Measurements from ENCODE around the gene ATP5PF.
"Not testable (repeated sequence)": the region's sequence is repeated elsewhere in the genome, so short reads cannot be mapped to it uniquely, and the experiment has no call there.

Gene ATP5PF

DNA sequence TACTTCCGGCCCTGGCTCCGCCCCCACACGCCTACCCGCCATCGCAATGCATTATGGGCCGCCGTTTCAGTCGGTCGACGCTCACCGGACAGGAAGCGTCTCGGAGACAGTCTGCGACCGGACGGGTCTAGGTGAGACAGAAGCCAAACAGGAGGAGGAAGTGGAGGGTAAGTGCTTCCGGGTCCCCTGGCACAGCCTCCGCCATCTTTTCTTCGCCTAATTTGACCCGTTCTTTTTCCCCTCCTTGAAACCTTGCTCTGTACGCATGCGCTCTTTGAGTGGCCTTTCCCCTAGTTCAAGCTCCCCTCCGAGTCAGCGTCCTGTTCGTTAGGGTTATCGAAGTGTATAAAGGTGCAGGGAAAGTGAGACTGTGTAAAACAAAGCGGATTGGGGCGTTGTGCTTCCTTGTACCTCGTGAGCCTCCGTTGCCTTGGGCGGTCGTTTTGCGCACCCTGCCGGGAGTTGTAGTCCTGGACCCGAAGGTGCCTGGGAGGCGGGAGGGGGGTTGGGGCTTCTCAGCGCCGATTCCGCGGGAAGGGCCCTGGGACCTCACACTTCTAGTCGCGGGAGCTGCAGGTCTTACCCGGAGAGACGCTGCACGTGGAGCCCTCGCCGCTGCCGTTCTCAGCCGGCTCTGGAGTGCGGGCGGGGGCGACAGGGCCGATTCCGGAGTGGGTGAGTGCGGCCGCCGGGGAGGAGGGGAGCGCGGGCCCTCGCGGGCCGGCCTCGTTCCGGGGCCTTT lies at the start of gene ATP5PF, which contains the start of gene GABPA:
TSS of gene ATP5PF (minus strand) at position 1 of the 742 bp plus-strand sequence. CDS start 5,110 bp downstream, outside the sequence.
TSS of gene GABPA (plus strand) at position 69 of the 742 bp plus-strand sequence. CDS start 6,627 bp downstream, outside the sequence.
- Histone ChIP-seq H3K27me3 (ENCODE audit: control insufficient read depth in 5 of 5, insufficient read depth in 4 of 5, low read length in 5 of 5) (no peaks in the 10 kb centered on the region), H3K4me3 (ENCODE audit: low read depth in 1 of 5, low read length in 5 of 5) (peak within 1 kb of the TSS; percentile 81 to 96 (median 96)), H3K9ac (ENCODE audit: low read length in 5 of 5) (peak within 1 kb of the TSS; percentile 93 to 99 (median 97)), H3K27ac (ENCODE audit: low read depth, low read length) (peak within 1 kb of the TSS; percentile 99), H3K4me1 (ENCODE audit: control insufficient read depth in 5 of 5, insufficient read depth in 5 of 5, low read length in 5 of 5) (peaks cover 0 to 65% (median 51%) of the 10 kb centered on the region in 5 donors), H3K36me3 (ENCODE audit: control insufficient read depth in 5 of 5, insufficient read depth in 5 of 5, low read length in 5 of 5) (peaks cover 0 to under 1% (median 0%) of the 10 kb centered on the region in 5 donors), H3K9me3 (ENCODE audit: control insufficient read depth in 5 of 5, low read length in 5 of 5) (no peaks in the 10 kb centered on the region)

- not testable (repeated sequence) for H3K36me3 ChIP-seq (ENCODE audit: control insufficient read depth in 5 of 5, insufficient read depth in 5 of 5, low read length in 5 of 5); H3K27me3 ChIP-seq (ENCODE audit: control insufficient read depth in 5 of 5, insufficient read depth in 4 of 5, low read length in 5 of 5); H3K4me1 ChIP-seq (ENCODE audit: control insufficient read depth in 5 of 5, insufficient read depth in 5 of 5, low read length in 5 of 5); H3K4me3 ChIP-seq (ENCODE audit: low read depth in 1 of 5, low read length in 5 of 5); H3K9ac ChIP-seq (ENCODE audit: low read length in 5 of 5); H3K9me3 ChIP-seq (ENCODE audit: control insufficient read depth in 5 of 5, low read length in 5 of 5); H3K27ac ChIP-seq (ENCODE audit: low read depth, low read length)
Measured at GRCh38 chr21:25778126-25778875, 43.6 kb upstream of the ATP5PF start.

GRCh38 chr21:25776440-25776839 lies 41.7 kb upstream of the ATP5PF start:
- Histone ChIP-seq H3K9me3 (ENCODE audit: control insufficient read depth in 5 of 5, low read length in 5 of 5) (no peaks in the 10 kb centered on the region), H3K4me1 (ENCODE audit: control insufficient read depth in 5 of 5, insufficient read depth in 5 of 5, low read length in 5 of 5) (no peaks in the 10 kb centered on the region), H3K27me3 (ENCODE audit: control insufficient read depth in 5 of 5, insufficient read depth in 4 of 5, low read length in 5 of 5) (no peaks in the 10 kb centered on the region), H3K4me3 (ENCODE audit: low read depth in 1 of 5, low read length in 5 of 5) (no peak overlapping the region), H3K27ac (ENCODE audit: low read depth, low read length) (no peak overlapping the region), H3K36me3 (ENCODE audit: control insufficient read depth in 5 of 5, insufficient read depth in 5 of 5, low read length in 5 of 5) (no peaks in the 10 kb centered on the region), H3K9ac (ENCODE audit: low read length in 5 of 5) (no peak overlapping the region)

DNA sequence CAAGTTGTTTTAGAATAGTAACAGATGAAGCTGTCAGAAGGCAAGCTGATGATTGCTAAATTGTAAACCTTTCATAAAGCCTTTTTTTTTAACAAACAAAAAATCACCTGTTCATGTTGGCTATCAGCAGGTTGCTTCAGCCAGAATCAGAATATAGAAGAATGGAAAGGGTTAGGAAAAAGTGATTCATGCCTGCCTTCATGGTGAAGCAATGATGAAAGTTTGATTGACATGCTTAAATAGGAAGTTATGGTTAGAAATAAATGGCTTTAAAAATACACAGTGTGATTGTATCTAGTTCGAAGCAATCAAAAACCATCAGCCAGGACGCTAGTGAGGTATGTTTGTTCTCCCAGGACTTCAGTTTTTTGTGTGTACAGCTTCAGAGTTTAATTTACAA lies 38.0 kb upstream of the ATP5PF start:
- peaks cover 0 to 13% (median 2%) of the 10 kb centered on the region in 5 donors for H3K36me3 ChIP-seq (ENCODE audit: control insufficient read depth in 5 of 5, insufficient read depth in 5 of 5, low read length in 5 of 5)
- no peaks in the 10 kb centered on the region for H3K9me3 ChIP-seq (ENCODE audit: control insufficient read depth in 5 of 5, low read length in 5 of 5)
- peaks cover 0 to 5% (median 0%) of the 10 kb centered on the region in 5 donors for H3K4me1 ChIP-seq (ENCODE audit: control insufficient read depth in 5 of 5, insufficient read depth in 5 of 5, low read length in 5 of 5)
- H3K27me3 ChIP-seq (ENCODE audit: control insufficient read depth in 5 of 5, insufficient read depth in 4 of 5, low read length in 5 of 5): no peaks in the 10 kb centered on the region
- no peak overlapping the region for H3K27ac ChIP-seq (ENCODE audit: low read depth, low read length)
- no peak overlapping the region for H3K9ac ChIP-seq (ENCODE audit: low read length in 5 of 5)
- no peak overlapping the region for H3K4me3 ChIP-seq (ENCODE audit: low read depth in 1 of 5, low read length in 5 of 5)

DNA sequence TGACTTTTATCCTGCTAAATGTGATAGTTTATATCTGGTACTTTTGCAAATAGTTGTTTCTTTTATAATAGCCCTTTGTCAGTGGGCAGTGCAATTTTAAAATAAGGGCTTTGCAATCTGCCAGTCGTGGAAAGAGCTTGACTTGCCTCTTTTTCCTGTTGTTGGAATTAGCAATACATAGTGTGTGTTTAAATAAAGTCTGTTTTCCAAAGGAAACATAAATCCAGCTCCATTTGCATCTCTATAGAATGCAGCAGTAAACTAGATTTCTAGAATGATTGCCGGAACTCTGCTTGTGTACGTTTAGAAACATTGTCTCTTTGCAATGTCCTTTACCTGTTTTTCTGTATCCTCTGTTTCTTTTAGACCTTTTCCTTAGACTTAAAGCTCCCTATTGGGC lies 33.2 kb upstream of the ATP5PF start:
- Histone ChIP-seq H3K4me3 (ENCODE audit: low read depth in 1 of 5, low read length in 5 of 5) (no peak overlapping the region), H3K36me3 (ENCODE audit: control insufficient read depth in 5 of 5, insufficient read depth in 5 of 5, low read length in 5 of 5) (peaks cover 33 to 56% (median 42%) of the 10 kb centered on the region in 5 donors), H3K9ac (ENCODE audit: low read length in 5 of 5) (peak overlapping the region in 1 of 5 donors; percentile 8), H3K27me3 (ENCODE audit: control insufficient read depth in 5 of 5, insufficient read depth in 4 of 5, low read length in 5 of 5) (no peaks in the 10 kb centered on the region), H3K9me3 (ENCODE audit: control insufficient read depth in 5 of 5, low read length in 5 of 5) (no peaks in the 10 kb centered on the region), H3K4me1 (ENCODE audit: control insufficient read depth in 5 of 5, insufficient read depth in 5 of 5, low read length in 5 of 5) (peaks cover 0 to 5% (median 0%) of the 10 kb centered on the region in 5 donors), H3K27ac (ENCODE audit: low read depth, low read length) (no peak overlapping the region)

- Histone ChIP-seq H3K27ac (ENCODE audit: low read depth, low read length) (no peak overlapping the region), H3K27me3 (ENCODE audit: control insufficient read depth in 5 of 5, insufficient read depth in 4 of 5, low read length in 5 of 5) (no peaks in the 10 kb centered on the region), H3K9me3 (ENCODE audit: control insufficient read depth in 5 of 5, low read length in 5 of 5) (no peaks in the 10 kb centered on the region), H3K36me3 (ENCODE audit: control insufficient read depth in 5 of 5, insufficient read depth in 5 of 5, low read length in 5 of 5) (peaks cover 54 to 73% (median 70%) of the 10 kb centered on the region in 5 donors), H3K4me1 (ENCODE audit: control insufficient read depth in 5 of 5, insufficient read depth in 5 of 5, low read length in 5 of 5) (peaks cover 0 to 5% (median 0%) of the 10 kb centered on the region in 5 donors), H3K4me3 (ENCODE audit: low read depth in 1 of 5, low read length in 5 of 5) (no peak overlapping the region), H3K9ac (ENCODE audit: low read length in 5 of 5) (no peak overlapping the region)
Measured at GRCh38 chr21:25764065-25764464, 29.4 kb upstream of the ATP5PF start.

GRCh38 chr21:25760677-25761076 lies 26.0 kb upstream of the ATP5PF start:
- Histone ChIP-seq H3K27me3 (ENCODE audit: control insufficient read depth in 5 of 5, insufficient read depth in 4 of 5, low read length in 5 of 5) (no peaks in the 10 kb centered on the region), H3K9me3 (ENCODE audit: control insufficient read depth in 5 of 5, low read length in 5 of 5) (no peaks in the 10 kb centered on the region), H3K36me3 (ENCODE audit: control insufficient read depth in 5 of 5, insufficient read depth in 5 of 5, low read length in 5 of 5) (peaks cover 56 to 75% (median 68%) of the 10 kb centered on the region in 5 donors), H3K27ac (ENCODE audit: low read depth, low read length) (no peak overlapping the region), H3K4me3 (ENCODE audit: low read depth in 1 of 5, low read length in 5 of 5) (no peak overlapping the region), H3K9ac (ENCODE audit: low read length in 5 of 5) (no peak overlapping the region), H3K4me1 (ENCODE audit: control insufficient read depth in 5 of 5, insufficient read depth in 5 of 5, low read length in 5 of 5) (peaks cover 0 to 8% (median 0%) of the 10 kb centered on the region in 5 donors)

- Histone ChIP-seq H3K4me3 (ENCODE audit: low read depth in 1 of 5, low read length in 5 of 5) (no peak overlapping the region), H3K4me1 (ENCODE audit: control insufficient read depth in 5 of 5, insufficient read depth in 5 of 5, low read length in 5 of 5) (peaks cover 0 to 11% (median 0%) of the 10 kb centered on the region in 5 donors), H3K9ac (ENCODE audit: low read length in 5 of 5) (no peak overlapping the region), H3K27me3 (ENCODE audit: control insufficient read depth in 5 of 5, insufficient read depth in 4 of 5, low read length in 5 of 5) (no peaks in the 10 kb centered on the region), H3K36me3 (ENCODE audit: control insufficient read depth in 5 of 5, insufficient read depth in 5 of 5, low read length in 5 of 5) (peaks cover 53 to 73% (median 66%) of the 10 kb centered on the region in 5 donors), H3K9me3 (ENCODE audit: control insufficient read depth in 5 of 5, low read length in 5 of 5) (no peaks in the 10 kb centered on the region), H3K27ac (ENCODE audit: low read depth, low read length) (no peak overlapping the region)
Measured at GRCh38 chr21:25760061-25760460, 25.4 kb upstream of the ATP5PF start.

- H3K9me3 ChIP-seq (ENCODE audit: control insufficient read depth in 5 of 5, low read length in 5 of 5): no peaks in the 10 kb centered on the region
- H3K27ac ChIP-seq (ENCODE audit: low read depth, low read length): no peak overlapping the region
- no peak overlapping the region for H3K9ac ChIP-seq (ENCODE audit: low read length in 5 of 5)
- H3K4me1 ChIP-seq (ENCODE audit: control insufficient read depth in 5 of 5, insufficient read depth in 5 of 5, low read length in 5 of 5): peaks cover 0 to 11% (median 0%) of the 10 kb centered on the region in 5 donors
- H3K27me3 ChIP-seq (ENCODE audit: control insufficient read depth in 5 of 5, insufficient read depth in 4 of 5, low read length in 5 of 5): no peaks in the 10 kb centered on the region
- peaks cover 50 to 69% (median 61%) of the 10 kb centered on the region in 5 donors for H3K36me3 ChIP-seq (ENCODE audit: control insufficient read depth in 5 of 5, insufficient read depth in 5 of 5, low read length in 5 of 5)
- H3K4me3 ChIP-seq (ENCODE audit: low read depth in 1 of 5, low read length in 5 of 5): no peak overlapping the region
Measured at GRCh38 chr21:25759573-25759972, 24.9 kb upstream of the ATP5PF start.

DNA sequence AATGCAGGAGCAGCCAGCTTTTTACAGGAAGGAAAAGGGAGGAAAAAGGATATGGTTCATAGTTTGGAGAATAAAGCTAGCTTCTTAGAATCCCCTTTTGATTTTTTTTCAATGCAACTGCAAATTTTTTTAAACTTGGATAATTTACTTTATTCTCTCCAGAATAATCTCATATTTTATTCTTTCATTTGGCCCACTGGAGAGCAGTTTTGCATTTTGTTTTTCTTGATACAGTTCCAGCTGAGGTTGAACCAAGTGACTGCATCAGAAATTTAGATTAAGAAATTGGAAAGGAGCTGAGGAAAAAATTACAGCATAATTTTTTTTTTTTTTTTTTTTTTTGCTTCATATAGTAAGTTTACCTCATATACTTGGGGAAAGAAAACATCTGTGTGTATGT lies 22.8 kb upstream of the ATP5PF start:
- Histone ChIP-seq H3K36me3 (ENCODE audit: control insufficient read depth in 5 of 5, insufficient read depth in 5 of 5, low read length in 5 of 5) (peaks cover 39 to 63% (median 52%) of the 10 kb centered on the region in 5 donors), H3K9me3 (ENCODE audit: control insufficient read depth in 5 of 5, low read length in 5 of 5) (no peaks in the 10 kb centered on the region), H3K27me3 (ENCODE audit: control insufficient read depth in 5 of 5, insufficient read depth in 4 of 5, low read length in 5 of 5) (no peaks in the 10 kb centered on the region), H3K9ac (ENCODE audit: low read length in 5 of 5) (no peak overlapping the region), H3K4me3 (ENCODE audit: low read depth in 1 of 5, low read length in 5 of 5) (no peak overlapping the region), H3K27ac (ENCODE audit: low read depth, low read length) (no peak overlapping the region), H3K4me1 (ENCODE audit: control insufficient read depth in 5 of 5, insufficient read depth in 5 of 5, low read length in 5 of 5) (peaks cover 0 to 11% (median 0%) of the 10 kb centered on the region in 5 donors)

Measured in subcutaneous abdominal adipose tissue (tissue), 5 donors.